Amniotic stem cell (primary cell): ENCODE measurements around the gene SAMD11.

Source experiments
- DNase-seq: peaks from one replicate; lab custom pipeline; 2025; lab: John Stamatoyannopoulos, UW

The SAMD11 gene

DNA sequence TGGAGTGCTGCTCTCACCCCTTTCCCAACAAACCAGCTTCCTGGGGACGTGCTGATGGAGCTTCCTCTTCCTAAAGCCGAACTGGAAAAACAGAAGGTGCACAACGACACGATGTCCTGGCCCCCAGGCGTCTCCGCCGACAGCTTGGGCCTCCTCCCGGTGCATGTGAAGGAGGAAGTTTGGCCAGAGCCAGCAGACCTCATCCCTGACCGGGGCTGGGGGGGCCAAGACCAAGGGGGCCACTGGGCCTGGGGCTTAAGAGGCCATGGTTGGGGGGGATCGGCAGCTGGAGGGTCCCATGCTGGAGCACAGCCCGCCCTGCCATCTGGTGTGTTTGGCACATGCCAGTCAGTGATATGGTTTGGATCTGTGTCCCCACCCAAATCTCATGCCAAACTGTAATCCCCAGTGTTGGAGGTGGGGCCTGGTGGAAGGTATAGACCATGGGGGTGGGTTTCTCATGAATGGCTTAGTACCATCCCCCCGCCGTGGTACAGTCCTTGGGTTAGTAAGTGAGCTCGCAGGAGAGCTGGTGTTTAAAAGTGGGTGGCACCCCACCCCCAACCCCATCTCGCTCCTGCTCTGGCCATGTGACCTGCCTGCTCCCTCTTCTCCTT, 69.8 kb downstream of the SAMD11 start:
- no peak for DNase-seq
